22Rv1 (cell line): Measurements from ENCODE around the gene ATP5ME.

Experiments used
- H3K27ac ChIP-seq: fragments of 450-650 bp; 2 replicates; pipeline ENCODE4 v1.5.1; 2017
- ZFX ChIP-seq: fragments of 450-650 bp; IDR thresholded peaks from 2 replicates; pipeline ENCODE4 v1.6.1; 2017; ENCODE audit warnings: antibody characterized with exemption, borderline replicate concordance
- TF ChIP-seq, protein P1 (sequence below): fragments of 450-650 bp; IDR thresholded peaks from 2 replicates; pipeline ENCODE4 v1.5.1; 2017; ENCODE audit warnings: mild to moderate bottlenecking

ATP5ME gene

DNA sequence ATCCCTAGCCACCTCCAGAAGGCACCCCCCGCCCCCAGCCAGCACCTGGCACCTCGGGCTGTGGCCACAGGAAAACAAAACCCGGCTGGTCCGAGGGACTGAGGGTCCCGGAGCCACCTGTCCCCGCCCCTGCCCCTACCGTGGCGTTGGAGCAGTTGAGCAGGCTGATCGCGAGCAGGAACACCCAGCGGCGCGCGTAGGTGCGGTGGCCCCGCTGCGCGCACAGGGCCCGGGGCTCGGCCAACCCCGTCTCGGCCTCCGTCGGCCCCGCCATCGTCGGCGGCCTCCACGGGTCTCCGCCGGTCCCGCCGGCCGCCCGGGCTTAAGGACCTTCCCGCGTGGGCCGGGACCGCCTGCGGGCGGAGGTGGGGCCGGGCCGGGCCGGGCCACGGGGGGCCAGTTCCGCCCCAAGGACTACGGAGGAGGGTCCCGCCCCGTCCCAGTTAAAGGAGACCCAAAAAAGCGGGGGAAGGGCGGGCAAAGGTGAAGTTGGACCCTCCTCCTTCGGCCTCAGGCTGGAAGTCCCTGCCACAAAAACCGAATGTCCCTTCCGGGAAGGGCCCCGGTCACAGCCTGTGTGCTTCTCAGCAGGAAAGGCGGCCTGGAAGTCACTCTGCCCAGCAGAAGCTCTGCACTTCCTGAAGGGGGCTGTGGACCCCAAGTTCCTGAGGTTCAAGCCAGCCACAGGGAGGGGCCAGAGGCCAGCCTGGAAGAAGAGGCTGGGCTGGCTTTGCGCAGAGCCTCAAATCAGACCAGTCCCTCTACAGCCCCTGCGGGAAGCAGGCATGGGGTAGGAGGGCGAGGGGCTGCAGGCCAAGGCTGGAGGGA, 15.0 kb upstream of the ATP5ME start, which contains the start of gene SLC49A3:
Gene SLC49A3 (minus strand): TSS at position 298 of the 828 bp plus-strand sequence. CDS start 24 bp downstream, at position 274.
- TF ChIP-seq, protein P1, sequence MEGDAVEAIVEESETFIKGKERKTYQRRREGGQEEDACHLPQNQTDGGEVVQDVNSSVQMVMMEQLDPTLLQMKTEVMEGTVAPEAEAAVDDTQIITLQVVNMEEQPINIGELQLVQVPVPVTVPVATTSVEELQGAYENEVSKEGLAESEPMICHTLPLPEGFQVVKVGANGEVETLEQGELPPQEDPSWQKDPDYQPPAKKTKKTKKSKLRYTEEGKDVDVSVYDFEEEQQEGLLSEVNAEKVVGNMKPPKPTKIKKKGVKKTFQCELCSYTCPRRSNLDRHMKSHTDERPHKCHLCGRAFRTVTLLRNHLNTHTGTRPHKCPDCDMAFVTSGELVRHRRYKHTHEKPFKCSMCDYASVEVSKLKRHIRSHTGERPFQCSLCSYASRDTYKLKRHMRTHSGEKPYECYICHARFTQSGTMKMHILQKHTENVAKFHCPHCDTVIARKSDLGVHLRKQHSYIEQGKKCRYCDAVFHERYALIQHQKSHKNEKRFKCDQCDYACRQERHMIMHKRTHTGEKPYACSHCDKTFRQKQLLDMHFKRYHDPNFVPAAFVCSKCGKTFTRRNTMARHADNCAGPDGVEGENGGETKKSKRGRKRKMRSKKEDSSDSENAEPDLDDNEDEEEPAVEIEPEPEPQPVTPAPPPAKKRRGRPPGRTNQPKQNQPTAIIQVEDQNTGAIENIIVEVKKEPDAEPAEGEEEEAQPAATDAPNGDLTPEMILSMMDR = no peak
- no peak for TF ChIP-seq ZFX
- no peak within 1 kb of the TSS for H3K27ac ChIP-seq

GRCh38 chr4:687971-688853, 14.1 kb upstream of the ATP5ME start:
- H3K27ac ChIP-seq = no peak overlapping the region
- no peak for TF ChIP-seq ZFX
- TF ChIP-seq, protein P1 = no peak

- TF ChIP-seq ZFX = no peak
- TF ChIP-seq, protein P1 = no peak
- H3K27ac ChIP-seq = peak overlapping the region; percentile 44
Observed at GRCh38 chr4:687048-687970, 13.2 kb upstream of the ATP5ME start.

DNA sequence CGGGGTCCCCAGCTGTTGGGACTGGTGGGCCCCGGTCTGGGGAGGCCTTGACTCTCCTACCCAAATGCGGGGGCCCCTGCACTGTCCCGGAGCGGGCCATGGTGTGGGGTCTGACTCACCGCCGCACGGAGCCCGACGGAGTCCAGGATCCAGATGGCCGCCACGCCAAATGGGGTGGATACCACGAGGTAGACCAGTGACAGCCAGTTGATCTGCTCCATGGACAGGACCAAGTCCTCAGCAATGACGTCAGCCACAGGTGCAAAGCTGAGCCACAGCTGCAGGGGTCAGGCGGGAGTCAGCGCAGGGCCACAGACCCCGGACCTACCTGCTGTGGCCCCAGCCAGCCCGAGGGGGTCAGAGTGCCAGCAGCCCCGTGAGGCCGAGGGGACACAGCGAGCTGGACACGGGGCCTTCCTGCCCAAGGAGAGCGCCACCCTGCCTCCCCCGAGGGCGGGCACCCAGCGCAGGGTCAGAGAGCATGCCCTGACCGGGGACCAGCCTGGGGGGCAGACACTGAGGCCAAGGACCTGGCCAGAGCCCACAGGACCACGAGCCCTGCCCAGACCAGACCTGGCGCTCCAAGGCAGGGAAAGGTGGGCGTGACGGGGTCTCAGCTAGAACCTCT, 12.5 kb upstream of the ATP5ME start:
- TF ChIP-seq ZFX = no peak
- TF ChIP-seq, protein P1 = no peak
- H3K27ac ChIP-seq = peak overlapping the region; percentile 44

DNA sequence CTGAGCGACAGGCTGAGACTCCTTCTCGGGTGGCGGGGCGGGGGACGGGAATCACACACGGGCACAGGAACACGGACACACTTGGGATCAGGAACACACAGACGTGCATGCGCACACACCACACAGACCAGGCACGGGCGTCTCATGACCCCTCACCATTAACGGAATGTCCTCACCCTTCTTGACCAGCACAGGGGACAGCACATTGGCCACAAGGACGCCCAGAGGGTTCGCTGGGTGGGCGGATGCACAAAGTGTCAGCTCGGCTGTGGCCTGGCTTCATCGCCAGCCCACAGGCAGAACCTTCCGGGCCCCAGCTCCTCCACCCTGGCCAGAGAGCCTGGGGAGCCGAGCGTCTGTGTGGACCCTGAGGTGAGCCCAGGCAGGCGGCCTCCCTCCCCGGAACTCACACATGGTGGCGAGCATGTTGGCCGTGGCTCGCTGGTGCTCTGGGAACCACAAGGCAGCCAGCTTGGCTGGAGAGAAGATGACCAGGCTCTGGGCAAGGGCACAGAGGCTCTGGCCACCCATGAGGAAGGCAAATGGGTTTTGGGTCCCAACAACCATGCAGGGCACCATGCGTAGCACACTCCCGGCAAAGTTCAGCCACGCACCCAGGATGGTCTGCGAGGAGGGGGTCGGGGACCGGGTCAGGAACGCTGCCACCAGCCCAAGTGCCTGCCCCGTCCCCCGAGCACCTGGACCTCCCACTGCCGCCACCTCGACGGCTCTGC, 11.8 kb upstream of the ATP5ME start:
- H3K27ac ChIP-seq = no peak overlapping the region
- no peak for TF ChIP-seq ZFX
- TF ChIP-seq, protein P1 = no peak
